ENCODE data around the gene SLC16A9. TPM values are rescaled to one million over a fixed set of nuclear protein-coding genes. Genes with fewer than 3 reads are reported as not detected.

Gene SLC16A9
- total RNA-seq, 2 experiments from 2014 or later: 1.2 to 1.3 TPM

DNA sequence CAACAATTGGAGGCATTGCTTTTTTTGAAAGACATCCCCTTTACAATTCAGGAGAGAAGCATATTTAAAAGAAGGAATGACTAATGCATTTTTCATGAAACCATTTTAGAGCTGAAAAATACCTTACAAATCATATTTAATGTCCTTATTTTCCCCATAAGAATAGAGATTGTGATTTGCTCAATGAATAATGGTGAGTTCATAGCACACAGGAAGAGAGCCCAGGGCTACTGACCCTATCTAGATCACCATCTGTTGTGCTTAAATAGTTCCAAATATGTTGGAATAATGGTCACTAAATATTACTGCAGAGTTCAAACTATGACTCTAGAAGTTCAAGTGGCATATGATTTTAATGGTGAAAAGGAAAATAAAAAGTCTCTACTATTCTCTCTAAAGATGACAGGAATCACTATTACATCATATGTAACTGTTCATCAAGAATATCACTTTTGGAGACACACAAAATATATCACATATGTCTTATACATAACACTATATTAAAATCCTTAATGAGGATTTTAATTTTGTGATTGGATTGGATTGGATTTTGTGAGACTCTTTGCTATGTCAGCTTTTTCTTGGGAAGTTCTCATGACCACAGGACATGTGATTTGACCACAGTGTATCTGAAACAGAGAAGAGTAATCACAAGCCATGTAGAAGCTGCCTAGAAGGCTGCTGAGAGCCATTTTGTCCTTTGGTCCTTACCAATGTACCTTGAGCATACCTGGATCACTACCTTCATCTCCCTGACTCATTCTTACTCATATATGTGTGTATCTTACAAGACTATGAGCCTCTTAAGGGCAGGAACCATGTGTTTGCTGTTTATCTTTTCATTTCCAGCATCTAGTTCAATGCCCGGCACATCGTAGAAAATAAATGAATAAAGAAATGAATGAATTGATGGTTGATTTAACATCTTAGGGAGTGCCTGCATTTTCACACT, 26.4 kb downstream of the SLC16A9 start:
- no peak overlapping the region for H3K4me3 Mint-ChIP-seq
- H3K27ac Mint-ChIP-seq: no peak overlapping the region
- no peaks in the 10 kb centered on the region for H3K4me1 Mint-ChIP-seq (ENCODE audit: low read depth)
- H3K27me3 Mint-ChIP-seq: no peaks in the 10 kb centered on the region
- DNase-seq (no peak), ATAC-seq (no peak)
- no peaks in the 10 kb centered on the region for H3K36me3 Mint-ChIP-seq (ENCODE audit: low read depth)
- intact Hi-C loops (cut with micrococcal nuclease): no loop called here
- TF ChIP-seq, protein P1, sequence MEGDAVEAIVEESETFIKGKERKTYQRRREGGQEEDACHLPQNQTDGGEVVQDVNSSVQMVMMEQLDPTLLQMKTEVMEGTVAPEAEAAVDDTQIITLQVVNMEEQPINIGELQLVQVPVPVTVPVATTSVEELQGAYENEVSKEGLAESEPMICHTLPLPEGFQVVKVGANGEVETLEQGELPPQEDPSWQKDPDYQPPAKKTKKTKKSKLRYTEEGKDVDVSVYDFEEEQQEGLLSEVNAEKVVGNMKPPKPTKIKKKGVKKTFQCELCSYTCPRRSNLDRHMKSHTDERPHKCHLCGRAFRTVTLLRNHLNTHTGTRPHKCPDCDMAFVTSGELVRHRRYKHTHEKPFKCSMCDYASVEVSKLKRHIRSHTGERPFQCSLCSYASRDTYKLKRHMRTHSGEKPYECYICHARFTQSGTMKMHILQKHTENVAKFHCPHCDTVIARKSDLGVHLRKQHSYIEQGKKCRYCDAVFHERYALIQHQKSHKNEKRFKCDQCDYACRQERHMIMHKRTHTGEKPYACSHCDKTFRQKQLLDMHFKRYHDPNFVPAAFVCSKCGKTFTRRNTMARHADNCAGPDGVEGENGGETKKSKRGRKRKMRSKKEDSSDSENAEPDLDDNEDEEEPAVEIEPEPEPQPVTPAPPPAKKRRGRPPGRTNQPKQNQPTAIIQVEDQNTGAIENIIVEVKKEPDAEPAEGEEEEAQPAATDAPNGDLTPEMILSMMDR (IDR thresholded peaks at IDR 0.05): no peak
- no peaks in the 10 kb centered on the region for H3K9me3 Mint-ChIP-seq
- POLR2A ChIA-PET: no interaction called here
- CTCF ChIA-PET: no interaction called here

DNA sequence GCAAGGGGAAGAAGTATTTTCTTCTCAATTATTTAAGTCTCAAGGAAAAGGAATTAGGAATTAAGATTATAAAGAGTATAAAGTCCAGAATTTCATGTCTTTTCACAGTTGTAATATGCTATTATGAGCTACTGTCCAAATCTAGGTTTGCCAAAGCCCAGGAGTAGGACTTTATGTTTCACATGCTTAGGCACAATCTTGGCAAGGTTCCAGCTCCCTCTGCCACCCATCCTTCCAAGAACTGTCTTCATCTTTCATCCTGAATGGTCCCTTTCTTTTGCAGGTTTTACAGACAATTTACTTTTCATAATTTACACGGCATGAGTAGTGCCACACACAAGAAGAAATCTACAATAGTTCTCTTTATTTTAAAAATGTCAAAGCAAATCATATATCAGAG, 29.5 kb downstream of the SLC16A9 start:
- intact Hi-C loops (cut with micrococcal nuclease): no loop called here
- DNase-seq (no peak), ATAC-seq (no peak)
- Mint-ChIP-seq H3K9me3 (no peaks in the 10 kb centered on the region), H3K27me3 (no peaks in the 10 kb centered on the region), H3K27ac (no peak overlapping the region), H3K36me3 (ENCODE audit: low read depth) (no peaks in the 10 kb centered on the region), H3K4me3 (no peak overlapping the region), H3K4me1 (ENCODE audit: low read depth) (no peaks in the 10 kb centered on the region)
- POLR2A ChIA-PET: no interaction called here
- CTCF ChIA-PET: interaction anchor here (1.1 to 1.2 kb wide), 2 partner anchors 13 to 29 kb away, joined by 3 to 4 read pairs; partner anchors contain the start of gene SLC16A9
- TF ChIP-seq, protein P1 (IDR thresholded peaks at IDR 0.05): no peak

DNA sequence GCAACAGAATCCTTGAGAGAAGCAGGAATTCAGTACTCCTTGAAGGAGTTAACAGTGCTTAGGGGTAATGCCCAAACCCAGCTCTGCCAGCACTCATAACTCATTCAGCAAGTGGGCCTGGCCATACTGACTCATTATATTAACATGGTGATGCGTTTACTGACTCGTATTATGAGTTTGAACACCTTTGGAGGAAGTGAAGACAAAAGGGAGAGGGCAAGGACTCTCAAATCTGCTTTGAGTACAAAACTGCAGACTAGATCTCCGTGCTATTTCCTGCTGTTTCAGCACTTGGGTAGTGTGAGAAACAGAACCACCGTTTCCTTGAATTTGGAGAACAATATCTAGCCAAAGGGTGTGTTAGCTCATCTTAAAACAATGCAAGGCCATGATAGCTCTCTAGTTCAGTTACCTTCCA, 30.8 kb downstream of the SLC16A9 start:
- intact Hi-C loops (cut with micrococcal nuclease): no loop called here
- no peaks in the 10 kb centered on the region for H3K4me1 Mint-ChIP-seq (ENCODE audit: low read depth)
- no peaks in the 10 kb centered on the region for H3K9me3 Mint-ChIP-seq
- ChIA-PET POLR2A (no interaction called here), CTCF (interaction anchor here (1.1 kb wide), 1 partner anchor 15 kb away, joined by 4 read pairs; no protein-coding TSS in a partner anchor)
- H3K36me3 Mint-ChIP-seq (ENCODE audit: low read depth): no peaks in the 10 kb centered on the region
- DNase-seq (peak; percentile 1), ATAC-seq (no peak)
- no peak overlapping the region for H3K4me3 Mint-ChIP-seq
- TF ChIP-seq, protein P1 (IDR thresholded peaks at IDR 0.05): no peak
- no peak overlapping the region for H3K27ac Mint-ChIP-seq
- no peaks in the 10 kb centered on the region for H3K27me3 Mint-ChIP-seq

DNA sequence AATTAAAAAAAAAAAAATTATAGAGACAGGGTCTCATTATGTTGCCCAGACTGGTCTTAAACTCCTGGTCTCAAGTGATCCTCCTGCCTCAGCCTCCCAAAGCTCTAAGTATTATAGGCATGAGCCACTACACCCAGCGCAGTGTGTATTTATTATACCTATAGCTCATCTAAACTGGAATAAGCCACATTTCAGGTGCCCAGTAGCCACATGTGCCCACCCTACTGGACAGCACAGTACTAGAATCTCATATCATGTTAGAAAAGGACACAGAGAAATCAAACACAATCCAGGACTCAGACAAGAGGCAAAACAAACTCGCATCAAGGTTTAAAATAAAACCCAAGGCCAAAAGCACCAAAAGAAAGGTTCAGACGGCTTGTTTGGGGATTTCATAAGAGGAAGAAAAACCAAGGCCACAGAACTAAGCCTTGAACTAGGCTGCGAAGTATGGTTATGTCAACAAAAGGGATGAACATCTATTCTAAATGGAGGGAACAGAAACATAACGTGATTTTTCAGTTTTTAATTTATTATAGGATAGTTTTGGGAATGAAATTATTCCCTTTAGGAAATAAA, 32.3 kb downstream of the SLC16A9 start:
- no peak overlapping the region for H3K27ac Mint-ChIP-seq
- ATAC-seq: no peak
- ChIA-PET POLR2A (no interaction called here), CTCF (no interaction called here)
- no peaks in the 10 kb centered on the region for H3K36me3 Mint-ChIP-seq (ENCODE audit: low read depth)
- intact Hi-C loops (cut with micrococcal nuclease): no loop called here
- TF ChIP-seq, protein P1 (IDR thresholded peaks at IDR 0.05): no peak
- no peaks in the 10 kb centered on the region for H3K4me1 Mint-ChIP-seq (ENCODE audit: low read depth)
- no peak for DNase-seq
- H3K27me3 Mint-ChIP-seq: no peaks in the 10 kb centered on the region
- no peaks in the 10 kb centered on the region for H3K9me3 Mint-ChIP-seq
- H3K4me3 Mint-ChIP-seq: no peak overlapping the region

DNA sequence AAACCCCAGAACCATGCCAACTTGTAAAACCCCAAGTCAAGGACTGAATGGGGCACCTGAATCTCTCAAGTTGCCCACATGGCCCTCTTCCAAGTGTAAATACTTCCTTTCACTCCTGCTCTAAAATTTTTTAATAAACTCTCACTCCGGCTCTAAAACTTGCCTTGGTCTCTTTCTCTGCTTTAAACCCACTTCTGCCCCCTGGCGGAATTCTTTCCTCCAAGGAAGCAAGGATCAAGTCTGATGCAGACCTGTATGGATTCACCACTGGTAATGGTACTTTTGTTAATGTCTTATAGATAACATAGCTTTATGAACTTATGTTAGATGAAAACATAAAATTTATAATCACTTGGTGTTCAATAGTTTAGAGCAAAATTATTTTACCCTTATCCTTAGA, 33.8 kb downstream of the SLC16A9 start:
- DNase-seq: no peak
- POLR2A ChIA-PET: no interaction called here

More for the DNA sequence above, 33.8 kb downstream of the SLC16A9 start:
- H3K9me3 Mint-ChIP-seq: no peaks in the 10 kb centered on the region
- no peak for ATAC-seq
- no peak overlapping the region for H3K27ac Mint-ChIP-seq
- no peaks in the 10 kb centered on the region for H3K27me3 Mint-ChIP-seq
- TF ChIP-seq, protein P1 (IDR thresholded peaks at IDR 0.05): no peak
- intact Hi-C loops (cut with micrococcal nuclease): no loop called here
- no peaks in the 10 kb centered on the region for H3K4me1 Mint-ChIP-seq (ENCODE audit: low read depth)
- CTCF ChIA-PET: interaction anchor here (0.9 kb wide), 1 partner anchor 18 kb away, joined by 3 read pairs; no protein-coding TSS in a partner anchor
- no peak overlapping the region for H3K4me3 Mint-ChIP-seq
- no peaks in the 10 kb centered on the region for H3K36me3 Mint-ChIP-seq (ENCODE audit: low read depth)

Data from activated CD8-positive, alpha-beta T cell treated with anti-CD3 and anti-CD28 coated beads for 36 hours (primary cell).